GM19438 (cell line): Measurements from ENCODE around the gene CCDC92B.
"Not testable (repeated sequence)": the region's sequence is repeated elsewhere in the genome, so short reads cannot be mapped to it uniquely, and the experiment has no call there.

Source experiments
- ATAC-seq: cut with Tn5 transposase; IDR thresholded peaks from one replicate; pipeline ENCODE4 v1.9.1; 2021; ENCODE audit warnings: low read depth; ENCODE audit not compliant: unreplicated experiment

The CCDC92B gene

GRCh38 chr17:2749058-2749783 is at the start of gene CCDC92B:
Gene CCDC92B (minus strand): TSS chr17:2749652. CDS start chr17:2735145, 14,507 bp downstream.
- ATAC-seq = no peak

GRCh38 chr17:2798678-2799077 is 49.2 kb upstream of the CCDC92B start:
- no peak for ATAC-seq

GRCh38 chr17:2798188-2798587 is 48.7 kb upstream of the CCDC92B start:
- ATAC-seq = no peak

- ATAC-seq = no peak
Measured at GRCh38 chr17:2797637-2798036, 48.2 kb upstream of the CCDC92B start.

GRCh38 chr17:2797226-2797625 is 47.8 kb upstream of the CCDC92B start:
- no peak for ATAC-seq

GRCh38 chr17:2796164-2797125 is 47.0 kb upstream of the CCDC92B start, which contains the start of gene RAP1GAP2:
Gene RAP1GAP2 (plus strand): TSS chr17:2796438. CDS start chr17:2796528, 90 bp downstream.
- no peak for ATAC-seq

GRCh38 chr17:2795441-2796163 is 46.1 kb upstream of the CCDC92B start:
- ATAC-seq = no peak

GRCh38 chr17:2794111-2794803 is 44.8 kb upstream of the CCDC92B start:
- no peak for ATAC-seq

GRCh38 chr17:2792366-2793169 is 43.1 kb upstream of the CCDC92B start:
- ATAC-seq = no peak

GRCh38 chr17:2789700-2790099 is 40.2 kb upstream of the CCDC92B start:
- no peak for ATAC-seq

GRCh38 chr17:2786176-2786881 is 36.9 kb upstream of the CCDC92B start:
- ATAC-seq = peak; percentile 85

- not testable (repeated sequence) for ATAC-seq
Measured at GRCh38 chr17:2785376-2785775, 35.9 kb upstream of the CCDC92B start.

GRCh38 chr17:2784864-2785263 is 35.4 kb upstream of the CCDC92B start:
- no peak for ATAC-seq

- no peak for ATAC-seq
Measured at GRCh38 chr17:2783310-2784030, 34.0 kb upstream of the CCDC92B start.

GRCh38 chr17:2782055-2782454 is 32.6 kb upstream of the CCDC92B start:
- ATAC-seq = no peak

- ATAC-seq = not testable (repeated sequence)
Measured at GRCh38 chr17:2781598-2781997, 32.1 kb upstream of the CCDC92B start.

GRCh38 chr17:2780931-2781454 is 31.5 kb upstream of the CCDC92B start:
- no peak for ATAC-seq

GRCh38 chr17:2780256-2780655 is 30.8 kb upstream of the CCDC92B start:
- ATAC-seq = no peak
